ENCODE results near the gene TFF3.

DNA sequence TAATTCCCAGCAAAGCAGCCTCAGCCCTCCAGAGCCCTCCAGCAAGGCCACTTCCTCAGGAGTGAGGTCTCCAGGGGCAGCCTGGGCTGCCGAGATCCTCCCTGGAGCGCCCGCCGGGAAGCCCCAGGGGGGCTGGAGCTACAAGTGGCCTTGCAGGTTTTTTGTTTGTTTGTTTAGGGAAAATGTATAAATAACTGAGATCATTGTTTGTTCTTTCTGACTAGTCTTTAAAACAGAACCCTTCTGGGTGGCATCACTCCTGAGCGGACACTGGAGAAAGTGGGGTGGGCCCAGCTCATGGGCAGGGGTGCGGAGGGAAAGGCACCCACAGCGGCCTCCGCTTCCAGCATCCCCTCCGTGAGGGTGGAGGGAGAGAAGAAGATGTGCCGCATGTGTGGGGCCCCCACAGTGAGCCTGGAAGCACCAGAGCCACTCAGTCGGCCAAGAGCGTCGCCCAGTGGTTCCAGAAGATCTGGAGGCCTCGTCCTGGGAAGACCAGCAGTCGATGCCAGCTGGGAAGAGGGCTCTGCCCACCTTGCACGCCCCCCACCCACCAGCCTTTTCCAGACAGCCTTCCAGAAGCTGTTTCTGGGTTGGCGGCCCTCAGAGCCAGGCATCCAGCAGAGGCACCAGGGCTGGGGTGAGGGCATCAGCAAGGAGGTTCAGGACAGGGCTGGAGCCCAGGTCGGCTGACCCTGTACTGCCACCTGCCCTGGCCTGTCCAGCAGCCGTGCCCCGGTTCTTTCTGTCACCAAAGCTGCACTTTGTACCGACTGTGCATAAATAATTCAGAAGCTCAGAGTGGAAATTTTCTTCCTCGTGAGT is 34.6 kb downstream of the TFF3 start:
- TF ChIP-seq POLR2AphosphoS5 (IDR thresholded peaks at IDR 0.05): no peak
- TF ChIP-seq, protein P1, sequence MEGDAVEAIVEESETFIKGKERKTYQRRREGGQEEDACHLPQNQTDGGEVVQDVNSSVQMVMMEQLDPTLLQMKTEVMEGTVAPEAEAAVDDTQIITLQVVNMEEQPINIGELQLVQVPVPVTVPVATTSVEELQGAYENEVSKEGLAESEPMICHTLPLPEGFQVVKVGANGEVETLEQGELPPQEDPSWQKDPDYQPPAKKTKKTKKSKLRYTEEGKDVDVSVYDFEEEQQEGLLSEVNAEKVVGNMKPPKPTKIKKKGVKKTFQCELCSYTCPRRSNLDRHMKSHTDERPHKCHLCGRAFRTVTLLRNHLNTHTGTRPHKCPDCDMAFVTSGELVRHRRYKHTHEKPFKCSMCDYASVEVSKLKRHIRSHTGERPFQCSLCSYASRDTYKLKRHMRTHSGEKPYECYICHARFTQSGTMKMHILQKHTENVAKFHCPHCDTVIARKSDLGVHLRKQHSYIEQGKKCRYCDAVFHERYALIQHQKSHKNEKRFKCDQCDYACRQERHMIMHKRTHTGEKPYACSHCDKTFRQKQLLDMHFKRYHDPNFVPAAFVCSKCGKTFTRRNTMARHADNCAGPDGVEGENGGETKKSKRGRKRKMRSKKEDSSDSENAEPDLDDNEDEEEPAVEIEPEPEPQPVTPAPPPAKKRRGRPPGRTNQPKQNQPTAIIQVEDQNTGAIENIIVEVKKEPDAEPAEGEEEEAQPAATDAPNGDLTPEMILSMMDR (IDR thresholded peaks at IDR 0.05): no peak
